HPDE6-E6E7 (cell line): ENCODE results near the gene PCK1.

ENCODE experiments used
- DNase-seq: peaks from one replicate; pipeline ENCODE4 v3.0.0; 2011; ENCODE audit warnings: missing footprints; ENCODE audit errors: extremely low spot score

PCK1 gene

GRCh38 chr20:57576002-57576401 lies 15.1 kb downstream of the PCK1 start:
- DNase-seq = no peak

GRCh38 chr20:57576617-57577550 lies 16.0 kb downstream of the PCK1 start:
- no peak for DNase-seq

GRCh38 chr20:57577679-57578475 lies 17.0 kb downstream of the PCK1 start:
- DNase-seq = no peak

GRCh38 chr20:57578476-57579165 lies 17.7 kb downstream of the PCK1 start:
- DNase-seq = no peak

GRCh38 chr20:57579331-57579897 lies 18.5 kb downstream of the PCK1 start:
- DNase-seq = no peak

- no peak for DNase-seq
These were observed 19.1 kb downstream of the PCK1 start for GRCh38 chr20:57579898-57580447.

GRCh38 chr20:57580478-57581201 lies 19.7 kb downstream of the PCK1 start:
- DNase-seq = no peak

GRCh38 chr20:57581202-57582028 lies 20.5 kb downstream of the PCK1 start:
- no peak for DNase-seq

DNA sequence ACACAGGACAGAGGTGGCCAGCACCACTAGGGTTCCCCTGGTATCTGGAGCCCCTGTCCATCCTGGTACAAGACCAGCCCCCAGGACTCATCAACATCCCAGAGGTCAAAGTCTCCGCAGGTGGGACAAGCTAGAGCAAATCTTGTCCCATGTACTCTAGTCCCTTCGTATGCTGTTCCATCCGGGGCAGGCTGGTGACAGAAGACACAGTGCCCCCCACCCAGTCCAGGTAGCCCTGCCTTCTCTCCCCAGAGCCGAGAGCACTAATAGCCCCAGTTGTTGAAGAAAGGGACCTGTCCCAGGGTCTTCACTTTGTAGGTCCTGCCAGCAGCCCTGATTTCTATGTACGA lies 21.1 kb downstream of the PCK1 start:
- no peak for DNase-seq

GRCh38 chr20:57582432-57583288 lies 21.8 kb downstream of the PCK1 start:
- no peak for DNase-seq

DNA sequence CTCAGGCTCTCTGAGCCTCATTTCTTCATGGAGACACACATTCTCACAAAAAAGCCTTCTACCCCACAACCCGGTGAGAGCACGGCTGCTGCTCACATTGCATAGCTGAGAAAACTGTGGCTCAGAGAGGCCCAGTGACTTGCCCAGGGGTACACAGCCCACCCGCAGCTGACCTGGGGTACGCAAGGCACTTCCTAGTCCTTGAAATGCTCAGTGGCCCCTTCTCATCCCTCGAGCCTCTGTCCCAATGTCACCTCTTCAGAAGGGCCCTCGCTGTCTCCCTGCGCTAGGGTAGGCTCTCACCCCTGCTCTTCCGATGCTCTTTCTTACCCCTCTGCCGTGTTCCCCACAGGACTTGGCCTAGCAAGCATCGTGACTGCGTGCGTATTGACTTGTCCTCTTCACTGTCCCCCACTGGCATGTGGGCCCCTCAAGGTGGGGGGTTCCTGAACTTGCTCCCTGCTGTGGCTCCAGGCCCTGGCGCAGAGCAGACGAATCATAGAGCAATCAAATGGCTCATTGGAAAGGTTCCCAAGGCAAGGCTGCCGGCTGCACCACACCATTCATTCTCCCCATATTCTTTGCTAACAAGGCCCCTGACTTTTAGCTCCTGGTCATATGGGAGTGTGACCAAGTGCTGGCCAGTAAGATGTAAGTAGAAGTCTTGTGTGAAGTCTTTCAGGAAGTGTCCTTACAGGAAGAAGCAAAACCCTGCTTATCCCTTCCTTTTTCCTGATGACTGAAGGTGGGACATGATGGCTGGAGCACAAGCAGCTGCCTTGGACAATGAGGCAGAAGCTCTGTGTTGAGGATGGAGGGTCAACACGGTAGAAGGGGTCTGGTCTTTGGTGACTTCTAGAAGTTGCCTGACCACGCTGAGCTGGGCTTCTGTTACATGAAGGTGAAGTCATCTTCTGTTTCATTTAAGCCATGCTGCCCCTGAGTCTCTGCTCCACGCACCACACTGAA lies 22.7 kb downstream of the PCK1 start:
- DNase-seq = no peak

DNA sequence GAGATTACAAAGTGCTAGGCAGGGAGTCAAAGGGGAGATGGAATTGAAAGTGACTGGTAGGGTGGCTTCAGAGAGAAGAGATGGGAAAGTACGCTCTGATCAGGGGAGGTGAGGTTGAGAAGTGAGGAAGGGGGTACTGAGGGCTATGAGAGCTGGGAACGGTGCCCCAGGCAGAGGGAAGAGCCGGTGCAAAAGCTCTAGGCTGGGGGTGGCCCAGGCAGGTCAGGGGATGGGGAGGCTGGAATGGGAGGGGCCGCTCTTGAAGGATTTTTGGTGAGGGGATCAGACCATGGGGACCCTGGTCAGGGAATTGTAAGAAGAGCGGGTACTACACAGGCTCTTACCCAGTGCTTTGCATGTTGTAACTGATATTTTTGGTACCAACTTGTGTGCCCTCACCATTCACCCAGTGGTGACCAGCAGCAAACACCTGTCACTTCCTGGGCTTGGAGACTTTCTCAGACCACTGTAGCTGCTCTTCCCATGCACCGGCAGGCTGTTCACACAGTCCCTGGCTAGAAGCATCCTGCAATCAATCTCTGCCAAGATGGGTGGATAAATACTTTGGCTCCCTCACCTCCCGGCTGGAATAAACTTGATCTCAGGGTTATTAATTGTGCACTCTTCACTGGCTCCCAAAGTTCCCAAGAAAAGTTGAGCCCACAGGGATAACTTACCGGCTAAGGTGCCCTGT lies 24.0 kb downstream of the PCK1 start:
- DNase-seq = no peak

DNA sequence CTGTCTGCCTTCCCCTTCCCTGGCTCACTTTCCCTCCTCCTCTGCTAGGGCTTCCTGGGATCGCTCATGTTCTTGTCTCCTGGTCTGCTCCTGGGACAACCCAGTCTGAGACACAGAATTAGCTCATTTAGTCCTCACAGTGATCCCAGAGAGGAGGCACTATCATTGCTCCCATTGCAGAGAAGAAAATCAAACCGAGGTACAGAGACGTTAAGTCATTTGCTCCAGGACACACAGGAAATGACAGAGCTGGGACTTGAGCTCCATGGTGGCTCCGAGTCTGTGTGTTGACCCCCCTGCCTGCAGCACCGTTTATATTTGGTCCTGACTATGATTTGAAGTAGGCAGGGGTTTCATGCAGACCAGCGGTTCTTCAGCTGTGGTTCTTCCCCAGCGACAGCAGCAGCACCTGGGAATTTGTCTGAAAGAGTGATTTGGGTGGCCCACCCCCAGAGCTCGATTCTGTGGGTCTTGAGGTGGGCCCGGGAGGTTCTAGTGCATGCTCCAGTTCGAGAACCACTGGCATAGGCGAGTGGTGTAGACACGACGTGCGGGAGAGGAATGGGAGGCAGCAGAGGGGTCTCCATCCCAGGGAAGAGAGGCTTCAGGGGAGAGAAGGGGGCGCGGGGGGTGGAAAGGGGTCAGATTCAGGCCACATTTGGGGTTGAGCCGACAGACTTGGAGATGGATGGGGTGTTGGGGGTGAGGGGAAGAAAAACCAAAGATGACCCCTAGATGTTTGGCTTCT lies 24.7 kb downstream of the PCK1 start:
- DNase-seq = no peak

GRCh38 chr20:57586370-57586793 lies 25.5 kb downstream of the PCK1 start:
- DNase-seq = no peak

- no peak for DNase-seq
These were observed 26.0 kb downstream of the PCK1 start for GRCh38 chr20:57586943-57587277.

GRCh38 chr20:57587278-57587988 lies 26.5 kb downstream of the PCK1 start:
- no peak for DNase-seq
